Activated T-cell treated with anti-CD3 and anti-CD28 coated beads, Interleukin-2, amount 50 U/mL, for 72 hours (primary cell): Measurements from ENCODE around the gene PKP3. TPM values are rescaled to one million over a fixed set of nuclear protein-coding genes. Genes with fewer than 3 reads are reported as not detected.
A peak's percentile ranks its signal among the peaks of the same experiment; 100 is the strongest.
"Not testable (repeated sequence)": the region's sequence is repeated elsewhere in the genome, so short reads cannot be mapped to it uniquely, and the experiment has no call there.

Source experiments
- ATAC-seq, 2 donors: fragments of 150-1000 bp; cut with Tn5 transposase; replicated peaks in 1 of 2; 2 replicates each; pipeline ENCODE4 v1.10.0; 2021; ENCODE audit warnings: moderate library complexity in 2 of 2, mild to moderate bottlenecking in 1 of 2
- DNase-seq, 2 donors: peaks; one replicate each; pipeline ENCODE4 v3.0.0; 2021 to 2022; ENCODE audit warnings: mixed read lengths in 1 of 2
- H3K27ac Mint-ChIP-seq: one replicate; pipeline ENCODE4 v1.8.0; 2022; ENCODE audit warnings: mild to moderate bottlenecking, moderate library complexity, mixed read lengths
- H3K27me3 Mint-ChIP-seq: one replicate; pipeline ENCODE4 v1.8.0; 2022; ENCODE audit warnings: low read depth, mixed read lengths
- H3K36me3 Mint-ChIP-seq, 2 donors: one replicate each; pipeline ENCODE4 v1.8.0; 2022; ENCODE audit warnings: mixed read lengths in 2 of 2, mild to moderate bottlenecking in 1 of 2; ENCODE audit not compliant: insufficient read depth in 2 of 2
- H3K4me1 Mint-ChIP-seq: one replicate; pipeline ENCODE4 v1.8.0; 2022; ENCODE audit warnings: low read depth, mixed read lengths
- H3K4me3 Mint-ChIP-seq, 2 donors: one replicate each; pipeline ENCODE4 v1.8.0; 2022; ENCODE audit warnings: mild to moderate bottlenecking in 2 of 2, mixed read lengths in 2 of 2, moderate library complexity in 2 of 2
- H3K9me3 Mint-ChIP-seq, 2 donors: one replicate each; pipeline ENCODE4 v1.8.0; 2022; ENCODE audit warnings: mixed read lengths in 2 of 2
- total RNA-seq, 2 donors: library from RNA; stranded (reverse); gene quantifications; one replicate each; pipeline ENCODE4 v1.2.3, GENCODE V29; 2022

Gene PKP3
- total RNA-seq, 2 donors from 2014 or later, result 0.16 to 1.2 TPM

DNA sequence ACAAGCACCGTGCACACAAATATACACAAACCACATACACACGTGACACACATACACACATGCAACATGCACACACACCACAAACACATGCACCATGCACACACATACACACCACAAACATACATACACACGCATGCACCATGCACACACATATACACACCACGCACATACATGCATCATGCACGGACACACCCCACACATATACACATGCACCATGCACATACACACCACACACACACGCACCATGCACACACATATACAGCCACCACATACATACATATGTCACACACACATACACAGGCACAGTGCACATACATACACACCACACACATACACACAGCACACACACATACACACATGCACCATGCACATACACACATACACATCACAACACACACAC, 37.4 kb upstream of the PKP3 start:
- H3K27ac Mint-ChIP-seq, result no peak overlapping the region
- peaks cover 0 to 5% of the 10 kb centered on the region in 2 donors for H3K36me3 Mint-ChIP-seq
- no peak overlapping the region for H3K4me3 Mint-ChIP-seq
- ATAC-seq (no peak), DNase-seq (no peak)
- H3K4me1 Mint-ChIP-seq, result peaks cover 34% of the 10 kb centered on the region
- no peaks in the 10 kb centered on the region for H3K9me3 Mint-ChIP-seq
- no peaks in the 10 kb centered on the region for H3K27me3 Mint-ChIP-seq

DNA sequence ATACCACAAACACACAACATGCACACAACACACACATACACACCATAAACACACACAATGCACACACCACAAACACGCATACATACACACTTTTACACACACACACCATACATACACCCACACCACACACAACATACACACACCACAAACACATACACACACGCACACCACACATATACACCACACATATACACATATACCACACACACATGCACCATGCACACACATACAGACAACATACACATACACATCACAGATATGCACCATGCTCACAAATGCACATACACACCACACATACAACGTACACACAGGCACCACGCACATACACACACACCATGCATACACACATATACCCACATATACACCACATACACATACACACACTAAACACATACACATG, 36.4 kb upstream of the PKP3 start:
- Mint-ChIP-seq H3K9me3 (no peaks in the 10 kb centered on the region), H3K27me3 (no peaks in the 10 kb centered on the region), H3K4me1 (peaks cover 28% of the 10 kb centered on the region), H3K27ac (no peak overlapping the region), H3K36me3 (peaks cover 0 to 5% of the 10 kb centered on the region in 2 donors), H3K4me3 (no peak overlapping the region)
- ATAC-seq (no peak), DNase-seq (no peak)

DNA sequence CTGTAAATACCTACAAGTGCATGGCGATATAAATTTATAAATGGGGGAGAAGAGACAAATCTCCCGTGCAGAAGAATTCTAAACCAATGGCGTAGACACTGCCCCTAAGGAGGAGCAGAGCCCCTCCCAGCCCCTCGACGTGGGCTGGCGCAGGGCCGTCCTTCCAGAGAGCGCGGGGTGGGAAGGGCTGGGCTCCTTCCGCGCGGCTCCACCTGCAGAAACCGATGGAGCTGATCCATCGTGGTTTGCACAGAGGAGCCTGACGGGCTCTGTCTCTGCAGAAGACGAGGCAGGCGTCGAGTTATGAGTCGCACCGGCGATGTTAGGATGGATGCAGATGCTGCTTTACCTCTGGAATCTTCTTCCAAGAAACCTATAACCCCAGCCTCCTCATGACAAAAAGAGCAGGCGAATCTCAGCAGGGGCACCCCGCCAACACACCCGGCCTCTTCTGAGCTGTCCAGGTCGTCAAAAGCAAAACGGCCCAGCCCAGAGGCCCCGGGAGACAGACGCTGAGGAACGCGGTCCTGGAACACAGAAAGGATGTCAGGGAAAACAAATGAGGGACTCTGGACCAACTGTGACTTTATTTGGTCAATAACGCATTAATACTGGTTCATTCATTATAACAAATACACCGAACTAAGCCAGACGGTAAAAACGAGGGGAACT, 35.7 kb upstream of the PKP3 start:
- peaks cover 21% of the 10 kb centered on the region for H3K4me1 Mint-ChIP-seq
- no peaks in the 10 kb centered on the region for H3K27me3 Mint-ChIP-seq
- H3K9me3 Mint-ChIP-seq, result no peaks in the 10 kb centered on the region
- H3K4me3 Mint-ChIP-seq, result no peak overlapping the region
- no peak for ATAC-seq
- no peak overlapping the region for H3K27ac Mint-ChIP-seq
- H3K36me3 Mint-ChIP-seq, result peaks cover 0 to 5% of the 10 kb centered on the region in 2 donors
- no peak for DNase-seq

DNA sequence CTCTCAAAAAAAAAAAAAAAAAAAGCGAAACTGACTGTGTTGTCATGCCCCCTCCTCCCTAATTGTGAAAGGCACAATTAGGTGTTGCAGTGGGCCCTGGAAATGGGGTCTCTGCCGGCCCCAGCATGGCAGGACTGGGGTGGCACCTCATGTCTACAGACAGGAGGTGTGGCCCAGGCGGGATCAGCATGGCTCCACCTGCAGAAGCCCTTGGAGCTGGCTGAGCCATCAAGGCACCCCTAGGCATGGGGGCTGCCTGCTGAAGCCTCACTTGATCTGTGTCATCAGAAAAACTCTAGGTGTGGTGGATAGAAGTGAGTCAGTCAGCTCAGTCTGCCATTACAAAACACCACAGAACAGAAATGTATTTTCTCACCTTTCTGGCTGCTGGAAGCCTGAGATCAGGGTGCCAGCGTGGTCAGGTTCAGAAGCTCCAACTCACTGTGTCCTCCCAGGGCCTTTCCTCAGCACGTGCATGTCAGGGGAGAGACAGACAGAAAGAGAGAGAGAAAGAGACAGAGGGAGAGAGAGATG, 34.8 kb upstream of the PKP3 start:
- DNase-seq, result peak; percentile 37 to 45
- ATAC-seq, result peak; percentile 59 to 71
- H3K27ac Mint-ChIP-seq, result no peak overlapping the region
- peaks cover 12% of the 10 kb centered on the region for H3K4me1 Mint-ChIP-seq
- peaks cover 0 to 5% of the 10 kb centered on the region in 2 donors for H3K36me3 Mint-ChIP-seq
- no peaks in the 10 kb centered on the region for H3K9me3 Mint-ChIP-seq
- no peaks in the 10 kb centered on the region for H3K27me3 Mint-ChIP-seq
- H3K4me3 Mint-ChIP-seq, result no peak overlapping the region

DNA sequence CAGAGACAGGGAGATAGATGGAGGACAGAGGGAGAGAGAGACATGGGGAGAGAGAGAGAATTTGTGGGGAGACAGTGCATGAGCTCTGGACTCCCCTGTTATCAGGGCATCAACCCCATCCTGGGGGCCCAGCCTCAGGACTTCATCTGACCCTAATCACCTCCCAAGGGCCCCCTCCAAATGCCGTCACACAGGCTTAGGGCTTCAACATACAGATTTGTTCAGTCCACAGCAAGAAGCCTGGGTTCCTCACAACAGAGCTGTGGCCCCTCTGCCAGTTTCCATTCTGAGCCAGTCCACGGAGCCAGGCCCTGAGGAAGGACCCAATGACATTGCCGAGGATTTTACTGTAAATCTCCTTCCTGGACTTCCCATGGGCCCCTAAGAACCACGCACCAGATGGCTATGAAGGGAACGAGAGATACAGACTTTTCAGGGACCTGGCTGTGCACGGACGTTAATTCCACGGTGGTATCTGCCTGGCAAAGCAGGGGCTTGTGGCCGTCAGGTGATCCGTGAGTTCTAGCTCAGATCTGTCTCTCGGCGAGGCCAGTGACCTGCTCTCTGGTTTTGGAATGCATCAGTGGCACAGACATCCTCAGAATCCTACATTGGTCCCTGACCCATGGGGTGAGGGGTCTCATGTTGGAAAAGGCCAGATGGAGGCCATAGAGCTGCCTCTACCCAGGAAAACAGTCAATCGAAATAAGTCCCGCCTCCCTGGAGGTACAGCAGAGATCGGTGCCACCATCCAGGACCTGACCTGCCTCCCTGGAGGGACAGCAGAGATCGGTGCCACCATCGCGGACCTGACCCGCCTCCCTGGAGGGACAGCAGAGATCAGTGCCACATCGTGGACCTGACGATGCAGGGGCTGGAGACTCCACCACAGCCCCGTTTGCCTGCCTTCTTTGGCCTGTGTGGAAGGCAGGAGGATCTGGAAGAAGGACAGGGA, 33.4 kb upstream of the PKP3 start:
- Mint-ChIP-seq H3K4me1 (peaks cover 7% of the 10 kb centered on the region), H3K9me3 (no peaks in the 10 kb centered on the region), H3K27ac (no peak overlapping the region), H3K27me3 (no peaks in the 10 kb centered on the region), H3K4me3 (no peak overlapping the region), H3K36me3 (peaks cover 0 to 5% of the 10 kb centered on the region in 2 donors)
- DNase-seq, result no peak
- ATAC-seq, result no peak

DNA sequence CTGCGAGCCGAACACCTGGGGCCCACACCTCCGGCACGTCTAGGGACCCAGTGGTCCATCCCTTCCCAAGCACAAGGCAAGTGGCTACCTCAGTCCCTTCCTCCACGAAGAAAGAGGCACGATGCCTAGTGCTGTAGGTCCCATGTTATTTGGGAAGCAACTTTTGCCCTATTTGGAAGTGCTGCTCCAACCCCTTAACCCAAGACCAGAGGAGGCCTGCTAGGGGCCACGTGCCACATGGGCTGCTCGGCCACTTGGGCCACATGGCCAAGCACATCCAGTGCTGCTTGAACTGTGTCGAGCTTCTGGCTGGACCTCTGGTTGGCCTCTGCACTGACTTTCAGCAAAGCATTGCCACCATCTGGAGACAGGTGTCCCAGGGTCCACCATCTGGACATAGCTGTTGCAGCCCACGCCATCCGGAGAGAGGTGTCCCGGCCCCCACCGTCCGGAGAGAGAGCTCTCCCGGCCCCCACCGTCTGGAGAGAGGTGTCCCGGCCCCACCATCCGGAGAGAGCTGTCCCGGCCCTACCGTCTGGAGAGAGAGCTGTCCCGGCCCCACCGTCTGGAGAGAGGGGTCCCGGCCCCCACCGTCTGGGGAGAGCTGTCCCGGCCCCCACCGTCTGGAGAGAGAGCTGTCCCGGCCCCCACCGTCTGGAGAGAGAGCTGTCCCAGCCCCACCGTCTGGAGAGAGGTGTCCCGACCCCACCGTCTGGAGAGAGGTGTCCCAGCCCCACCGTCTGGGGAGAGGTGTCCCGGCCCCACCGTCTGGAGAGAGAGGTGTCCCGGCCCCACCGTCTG, 31.2 kb upstream of the PKP3 start:
- peaks cover 0 to 5% of the 10 kb centered on the region in 2 donors for H3K36me3 Mint-ChIP-seq
- no peak for ATAC-seq
- H3K4me3 Mint-ChIP-seq, result no peak overlapping the region
- peaks cover 9% of the 10 kb centered on the region for H3K27me3 Mint-ChIP-seq
- peaks cover 10% of the 10 kb centered on the region for H3K4me1 Mint-ChIP-seq
- H3K9me3 Mint-ChIP-seq, result no peaks in the 10 kb centered on the region
- no peak overlapping the region for H3K27ac Mint-ChIP-seq
- DNase-seq, result no peak

DNA sequence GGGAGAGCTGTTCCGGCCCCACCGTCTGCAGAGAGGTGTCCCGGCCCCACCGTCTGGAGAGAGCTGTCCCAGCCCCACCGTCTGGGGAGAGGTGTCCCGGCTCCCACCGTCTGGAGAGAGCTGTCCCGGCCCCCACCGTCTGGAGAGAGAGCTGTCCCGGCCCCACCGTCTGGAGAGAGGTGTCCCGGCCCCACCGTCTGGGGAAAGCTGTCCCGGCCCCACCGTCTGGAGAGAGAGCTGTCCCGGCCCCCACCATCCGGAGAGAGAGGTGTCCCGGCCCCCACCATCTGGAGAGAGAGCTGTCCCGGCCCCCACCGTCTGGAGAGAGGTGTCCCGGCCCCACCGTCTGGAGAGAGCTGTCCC, 30.6 kb upstream of the PKP3 start:
- peaks cover 15% of the 10 kb centered on the region for H3K4me1 Mint-ChIP-seq
- H3K27ac Mint-ChIP-seq, H3K36me3 Mint-ChIP-seq, DNase-seq, H3K9me3 Mint-ChIP-seq, ATAC-seq, H3K4me3 Mint-ChIP-seq: not testable (repeated sequence)
- peaks cover 15% of the 10 kb centered on the region for H3K27me3 Mint-ChIP-seq

DNA sequence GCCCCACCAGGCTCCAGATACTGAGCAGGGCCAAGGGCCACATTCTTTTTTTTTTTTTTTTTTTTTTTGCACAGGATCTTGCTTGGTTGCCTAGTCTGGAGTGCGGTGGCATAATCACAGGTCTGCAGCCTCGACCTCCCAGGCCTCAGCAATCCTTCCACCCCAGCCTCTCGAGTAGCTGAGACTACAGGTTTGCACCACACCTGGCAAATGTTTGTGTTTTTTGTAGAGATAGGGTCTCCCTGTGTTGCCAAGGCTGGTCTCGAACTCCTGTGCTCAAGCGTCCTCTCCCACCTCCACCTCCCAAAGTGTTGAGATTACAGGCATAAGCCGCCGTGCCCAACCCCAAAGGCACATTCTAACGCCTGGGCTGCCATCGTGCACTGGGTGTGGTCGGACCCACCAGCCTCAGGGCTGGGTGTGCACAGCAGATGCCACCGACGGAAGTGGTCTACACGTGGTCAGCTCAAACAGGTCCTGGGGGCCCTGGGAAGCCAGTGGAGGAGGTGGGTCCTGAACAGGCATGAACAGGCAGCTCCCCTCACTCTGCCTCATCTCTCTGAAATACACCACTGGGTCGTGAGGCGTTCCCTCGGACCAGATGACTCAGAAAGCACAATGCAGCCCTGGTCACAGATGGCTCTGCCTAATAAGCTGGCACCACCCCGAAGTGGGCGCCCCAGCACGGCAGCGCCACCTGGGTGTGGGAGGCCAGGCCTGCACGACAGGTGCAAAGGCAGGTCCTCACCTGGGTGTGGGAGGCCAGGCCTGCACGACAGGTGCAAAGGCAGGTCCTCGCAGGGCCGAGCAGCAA, 29.9 kb upstream of the PKP3 start:
- Mint-ChIP-seq H3K36me3 (peaks cover 2 to 6% of the 10 kb centered on the region in 2 donors), H3K4me3 (no peak overlapping the region), H3K27ac (no peak overlapping the region), H3K4me1 (peaks cover 16% of the 10 kb centered on the region), H3K9me3 (no peaks in the 10 kb centered on the region), H3K27me3 (peaks cover 19% of the 10 kb centered on the region)
- ATAC-seq (peak; percentile 78 to 79), DNase-seq (peak; percentile 61 to 75)

DNA sequence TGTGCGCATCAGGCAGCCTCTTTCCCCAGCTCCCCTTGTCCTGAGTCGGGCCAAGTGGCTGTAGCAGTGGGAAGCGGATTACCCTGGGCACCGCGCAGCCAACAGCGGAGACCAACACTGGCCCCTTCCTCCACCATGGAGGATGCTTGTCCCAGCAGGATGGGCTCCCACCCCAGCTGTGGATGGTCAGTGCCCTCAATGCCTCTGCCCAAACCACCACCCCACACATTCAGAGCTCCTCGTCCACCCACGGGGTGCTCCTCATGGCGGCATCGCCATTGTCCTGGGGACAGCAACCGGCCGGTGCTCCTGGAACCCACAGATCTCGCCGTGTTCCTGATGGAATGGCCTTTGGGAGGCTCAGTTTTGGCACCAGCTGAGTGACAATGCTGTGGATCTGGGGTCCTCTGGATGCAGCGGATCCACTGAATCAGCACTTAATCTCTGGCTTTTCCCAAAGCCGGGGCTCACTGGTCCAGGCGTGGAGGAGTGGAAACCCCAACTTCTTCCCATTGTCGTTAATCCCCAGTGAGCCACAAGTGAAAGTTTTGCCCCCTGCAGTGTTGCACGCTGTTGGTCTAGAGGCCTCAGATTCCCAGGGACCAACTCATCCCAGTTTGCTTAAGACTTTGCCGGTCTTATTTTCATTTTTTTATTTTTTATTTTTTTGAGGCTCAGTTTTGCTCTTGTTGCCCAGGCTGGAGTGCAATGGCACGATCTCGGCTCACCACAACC, 28.9 kb upstream of the PKP3 start:
- Mint-ChIP-seq H3K36me3 (peaks cover 2 to 6% of the 10 kb centered on the region in 2 donors), H3K27ac (no peak overlapping the region), H3K4me1 (peaks cover 11% of the 10 kb centered on the region), H3K9me3 (no peaks in the 10 kb centered on the region), H3K27me3 (peaks cover 21% of the 10 kb centered on the region), H3K4me3 (no peak overlapping the region)
- ATAC-seq (no peak), DNase-seq (no peak)

DNA sequence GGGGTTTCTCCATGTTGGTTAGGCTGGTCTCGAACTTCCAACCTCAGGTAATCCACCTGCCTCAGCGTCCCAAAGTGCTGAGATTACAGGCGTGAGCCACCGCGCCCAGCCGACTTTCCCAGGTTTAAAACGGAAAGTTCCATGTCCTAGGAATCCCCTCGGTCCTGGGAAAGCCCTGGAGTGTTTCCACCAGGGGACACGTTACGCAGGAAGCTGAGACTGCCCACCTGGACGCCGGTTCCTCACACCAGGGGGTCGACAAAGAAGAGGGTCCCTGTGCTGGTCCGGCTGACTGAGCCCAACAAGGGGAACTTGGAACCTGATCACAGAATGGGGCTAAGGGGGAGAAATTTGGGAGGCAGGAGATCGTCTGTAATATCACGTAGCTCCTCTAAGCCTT, 28.2 kb upstream of the PKP3 start:
- H3K4me3 Mint-ChIP-seq, result no peak overlapping the region
- H3K27me3 Mint-ChIP-seq, result peaks cover 27% of the 10 kb centered on the region
- no peak overlapping the region for H3K27ac Mint-ChIP-seq
- no peak for ATAC-seq
- no peak for DNase-seq
- H3K9me3 Mint-ChIP-seq, result no peaks in the 10 kb centered on the region
- H3K4me1 Mint-ChIP-seq, result peaks cover 11% of the 10 kb centered on the region
- peaks cover 2 to 6% of the 10 kb centered on the region in 2 donors for H3K36me3 Mint-ChIP-seq

DNA sequence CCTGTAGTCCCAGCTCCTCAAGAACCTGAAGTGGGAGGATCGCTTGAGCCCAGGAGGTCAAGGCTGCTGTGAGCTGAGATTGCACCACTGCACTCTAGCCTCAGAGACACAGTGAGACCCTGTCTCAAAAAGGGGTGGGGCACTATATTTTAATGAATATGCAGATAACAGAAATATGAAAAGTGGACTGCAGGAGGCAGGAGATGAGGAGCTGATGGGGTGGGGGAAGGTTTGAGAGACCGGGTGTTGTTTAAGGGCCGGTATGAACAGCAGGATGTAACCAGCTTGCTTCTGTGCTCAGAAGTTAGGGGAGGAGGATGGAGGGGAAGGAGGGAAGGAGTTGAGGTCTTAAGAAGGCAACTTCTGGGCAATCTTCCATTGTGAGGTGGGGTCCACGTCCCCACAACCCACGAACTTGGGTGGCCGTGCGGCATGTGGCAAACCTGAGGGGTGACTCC, 26.0 kb upstream of the PKP3 start:
- no peak for DNase-seq
- peak overlapping the region; percentile 81 to 83 for H3K4me3 Mint-ChIP-seq
- H3K4me1 Mint-ChIP-seq, result peaks cover 11% of the 10 kb centered on the region
- peaks cover 34% of the 10 kb centered on the region for H3K27me3 Mint-ChIP-seq
- no peaks in the 10 kb centered on the region for H3K9me3 Mint-ChIP-seq
- no peak overlapping the region for H3K27ac Mint-ChIP-seq
- H3K36me3 Mint-ChIP-seq, result peaks cover 2% of the 10 kb centered on the region in 2 donors
- no peak for ATAC-seq
